ENCODE results near the gene TECPR1. TPM values are rescaled to one million over a fixed set of nuclear protein-coding genes. Genes with fewer than 3 reads are reported as not detected.
"Not testable (repeated sequence)": the region's sequence is repeated elsewhere in the genome, so short reads cannot be mapped to it uniquely, and the experiment has no call there.

TECPR1 gene
- total RNA-seq, 1 experiment from 2014 or later, result 14.5 TPM

- not testable (repeated sequence) for H3K27me3 ChIP-seq; H3K4me3 ChIP-seq; H3K27ac ChIP-seq; H3K9me3 ChIP-seq (replicated peaks); H3K4me1 ChIP-seq; DNase-seq; H3K36me3 ChIP-seq
Measured at GRCh38 chr7:98219382-98219781, 32.6 kb downstream of the TECPR1 start.

- Histone ChIP-seq H3K27ac (peak overlapping the region; percentile 24; the same call in 1 of the 2 replicates), H3K9me3 (replicated peaks) (no peaks in the 10 kb centered on the region), H3K36me3 (no peaks in the 10 kb centered on the region), H3K4me1 (peaks cover 5% of the 10 kb centered on the region; the same call in 1 of the 2 replicates), H3K27me3 (no peaks in the 10 kb centered on the region), H3K4me3 (peak overlapping the region; percentile 26)
- peak; percentile 69 to 77 for DNase-seq
Measured at GRCh38 chr7:98217623-98218582, 34.1 kb downstream of the TECPR1 start.

- DNase-seq, result no peak
- no peak overlapping the region for H3K4me3 ChIP-seq
Measured at GRCh38 chr7:98216941-98217622, 35.0 kb downstream of the TECPR1 start.

GRCh38 chr7:98215561-98216495 lies 36.2 kb downstream of the TECPR1 start:
- no peaks in the 10 kb centered on the region for H3K36me3 ChIP-seq
- DNase-seq, result no peak
- H3K9me3 ChIP-seq (replicated peaks), result no peaks in the 10 kb centered on the region
- H3K4me3 ChIP-seq, result no peak overlapping the region
- no peak overlapping the region for H3K27ac ChIP-seq
- peaks cover 5% of the 10 kb centered on the region; the same call in 1 of the 2 replicates for H3K4me1 ChIP-seq
- H3K27me3 ChIP-seq, result no peaks in the 10 kb centered on the region

More at GRCh38 chr7:98216941-98217622, 35.0 kb downstream of the TECPR1 start:
- H3K27me3 ChIP-seq, result no peaks in the 10 kb centered on the region
- no peaks in the 10 kb centered on the region for H3K36me3 ChIP-seq
- no peaks in the 10 kb centered on the region for H3K9me3 ChIP-seq (replicated peaks)
- H3K4me1 ChIP-seq, result peaks cover 5% of the 10 kb centered on the region; the same call in 1 of the 2 replicates
- H3K27ac ChIP-seq, result no peak overlapping the region

- H3K27ac ChIP-seq, result no peak overlapping the region
- no peaks in the 10 kb centered on the region for H3K9me3 ChIP-seq (replicated peaks)
- no peak for DNase-seq
- H3K4me3 ChIP-seq, result no peak overlapping the region
- no peaks in the 10 kb centered on the region for H3K27me3 ChIP-seq
- peaks cover 5% of the 10 kb centered on the region; the same call in 1 of the 2 replicates for H3K4me1 ChIP-seq
- no peaks in the 10 kb centered on the region for H3K36me3 ChIP-seq
Measured at GRCh38 chr7:98214811-98215321, 37.2 kb downstream of the TECPR1 start.

- DNase-seq, result no peak
- H3K4me1 ChIP-seq, result peaks cover 5% of the 10 kb centered on the region; the same call in 1 of the 2 replicates
- no peaks in the 10 kb centered on the region for H3K27me3 ChIP-seq
- no peak overlapping the region for H3K4me3 ChIP-seq
- no peaks in the 10 kb centered on the region for H3K36me3 ChIP-seq
- H3K27ac ChIP-seq, result no peak overlapping the region
- H3K9me3 ChIP-seq (replicated peaks), result no peaks in the 10 kb centered on the region
Measured at GRCh38 chr7:98213888-98214810, 37.9 kb downstream of the TECPR1 start.

GRCh38 chr7:98213296-98213887 lies 38.6 kb downstream of the TECPR1 start:
- no peak for DNase-seq
- no peak overlapping the region for H3K27ac ChIP-seq
- no peaks in the 10 kb centered on the region for H3K9me3 ChIP-seq (replicated peaks)
- H3K36me3 ChIP-seq, result no peaks in the 10 kb centered on the region
- peaks cover 5% of the 10 kb centered on the region; the same call in 1 of the 2 replicates for H3K4me1 ChIP-seq
- no peaks in the 10 kb centered on the region for H3K27me3 ChIP-seq
- H3K4me3 ChIP-seq, result no peak overlapping the region

- Histone ChIP-seq H3K36me3 (no peaks in the 10 kb centered on the region), H3K27me3 (no peaks in the 10 kb centered on the region), H3K9me3 (replicated peaks) (no peaks in the 10 kb centered on the region), H3K4me1 (peaks cover 2% of the 10 kb centered on the region; the same call in 1 of the 2 replicates), H3K4me3 (no peak overlapping the region), H3K27ac (no peak overlapping the region)
- no peak for DNase-seq
Measured at GRCh38 chr7:98212532-98213041, 39.4 kb downstream of the TECPR1 start.

- Histone ChIP-seq H3K4me1 (no peaks in the 10 kb centered on the region), H3K27ac (no peak overlapping the region), H3K27me3 (no peaks in the 10 kb centered on the region), H3K4me3 (no peak overlapping the region), H3K36me3 (no peaks in the 10 kb centered on the region), H3K9me3 (replicated peaks) (no peaks in the 10 kb centered on the region)
- DNase-seq, result no peak
Measured at GRCh38 chr7:98211676-98212531, 40.1 kb downstream of the TECPR1 start.

- Histone ChIP-seq H3K4me1 (no peaks in the 10 kb centered on the region), H3K4me3 (no peak within 1 kb of the TSS), H3K9me3 (replicated peaks) (no peaks in the 10 kb centered on the region), H3K27me3 (no peaks in the 10 kb centered on the region), H3K27ac (no peak within 1 kb of the TSS), H3K36me3 (no peaks in the 10 kb centered on the region)
- no peak for DNase-seq
Measured at GRCh38 chr7:98211221-98211675, 40.8 kb downstream of the TECPR1 start, which contains the start of gene BHLHA15. TSS of gene BHLHA15 (plus strand) at chr7:98211439. CDS start at chr7:98212310, 871 bp downstream.

GRCh38 chr7:98210513-98211220 lies 41.4 kb downstream of the TECPR1 start:
- DNase-seq, result no peak
- H3K36me3 ChIP-seq, result no peaks in the 10 kb centered on the region
- no peaks in the 10 kb centered on the region for H3K4me1 ChIP-seq
- no peaks in the 10 kb centered on the region for H3K9me3 ChIP-seq (replicated peaks)
- H3K27me3 ChIP-seq, result no peaks in the 10 kb centered on the region
- H3K27ac ChIP-seq, result no peak overlapping the region
- H3K4me3 ChIP-seq, result no peak overlapping the region
